GM21381 (cell line): ENCODE measurements around the gene TMEM255A.
A peak's percentile ranks its signal among the peaks of the same experiment; 100 is the strongest.
"Not testable (repeated sequence)": the region's sequence is repeated elsewhere in the genome, so short reads cannot be mapped to it uniquely, and the experiment has no call there.

Experiments used
- ATAC-seq: cut with Tn5 transposase; IDR thresholded peaks from one replicate; pipeline ENCODE4 v1.9.1; 2021; ENCODE audit warnings: mild to moderate bottlenecking, moderate library complexity; ENCODE audit not compliant: unreplicated experiment

The TMEM255A gene

DNA sequence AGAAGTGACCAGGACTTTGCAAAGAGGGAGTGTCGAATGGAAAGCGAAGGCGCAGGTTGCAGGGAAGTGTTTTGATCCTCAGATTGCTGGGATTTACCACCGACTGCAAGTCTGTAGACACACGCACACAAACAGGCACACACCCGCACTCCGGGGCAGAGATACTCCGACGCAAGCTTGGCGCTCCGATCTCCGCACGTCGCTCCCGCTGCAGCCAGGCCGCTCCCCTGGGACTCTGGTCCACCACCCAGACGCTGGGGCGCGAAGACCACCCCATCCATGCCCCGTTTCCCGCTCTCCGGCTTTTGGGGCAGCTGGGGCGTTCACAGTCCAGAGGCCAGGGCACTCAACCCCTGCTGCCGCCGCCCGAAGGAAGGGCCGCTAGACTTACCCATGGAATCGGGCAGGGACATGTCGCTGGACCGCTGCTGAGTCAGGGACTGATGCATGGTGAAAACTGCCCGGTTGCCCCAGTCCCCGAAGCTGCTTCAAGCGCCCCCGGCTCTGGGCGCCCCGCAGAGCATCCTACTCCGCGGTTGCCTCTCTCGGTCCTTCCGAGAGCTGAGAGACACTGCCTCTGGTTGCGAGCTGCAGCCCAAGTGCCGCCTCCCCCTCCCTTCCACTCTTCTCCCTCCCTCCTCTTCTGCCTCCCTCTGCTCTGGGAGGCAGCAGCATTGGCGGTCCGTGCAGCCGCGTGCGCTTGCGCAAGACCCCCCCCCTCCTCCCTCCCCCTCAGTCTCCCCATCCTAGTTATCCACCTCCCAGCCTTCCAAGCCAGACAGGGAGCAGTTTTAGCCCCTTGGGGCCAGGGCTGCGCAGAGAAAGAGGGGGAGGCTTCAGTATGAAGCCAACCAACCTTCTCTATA is at the start of gene TMEM255A:
TMEM255A (minus strand) TSS at position 601 of the 866 bp plus-strand sequence; CDS start at position 449, 152 bp downstream.
- ATAC-seq = no peak

DNA sequence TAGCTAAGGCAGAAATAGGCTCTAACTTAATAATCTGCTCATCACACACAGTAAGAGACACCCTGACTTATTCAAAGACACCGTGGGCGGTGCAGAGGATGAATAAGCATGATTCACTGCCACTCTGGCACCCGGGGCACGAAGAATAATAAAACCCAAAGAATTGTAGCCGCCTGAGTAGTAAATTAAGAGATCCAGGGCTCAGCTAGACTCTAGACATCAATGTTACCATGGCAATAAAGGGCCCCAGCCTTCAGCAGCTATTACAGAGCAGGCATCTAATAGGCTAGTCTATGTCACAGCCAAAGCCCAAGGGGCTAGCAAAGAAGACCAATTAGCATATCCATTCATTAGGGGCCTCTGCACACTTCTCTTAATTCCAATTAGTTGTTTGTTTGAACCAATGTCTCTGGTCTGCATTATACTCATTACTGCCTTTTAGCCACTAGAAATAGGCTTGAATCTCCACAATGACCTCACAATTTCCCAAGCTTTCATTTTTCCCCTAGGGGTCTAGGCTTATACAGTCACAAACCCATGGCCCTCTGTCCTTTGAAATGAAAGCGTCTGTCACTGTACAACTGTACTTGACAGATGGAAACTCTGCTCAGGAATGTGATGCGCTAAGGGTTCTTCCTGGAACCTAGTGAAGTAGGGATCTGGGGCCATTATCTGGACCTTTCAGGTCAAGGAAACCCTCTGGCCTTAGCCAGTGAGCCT is 47.6 kb upstream of the TMEM255A start:
- ATAC-seq = no peak

DNA sequence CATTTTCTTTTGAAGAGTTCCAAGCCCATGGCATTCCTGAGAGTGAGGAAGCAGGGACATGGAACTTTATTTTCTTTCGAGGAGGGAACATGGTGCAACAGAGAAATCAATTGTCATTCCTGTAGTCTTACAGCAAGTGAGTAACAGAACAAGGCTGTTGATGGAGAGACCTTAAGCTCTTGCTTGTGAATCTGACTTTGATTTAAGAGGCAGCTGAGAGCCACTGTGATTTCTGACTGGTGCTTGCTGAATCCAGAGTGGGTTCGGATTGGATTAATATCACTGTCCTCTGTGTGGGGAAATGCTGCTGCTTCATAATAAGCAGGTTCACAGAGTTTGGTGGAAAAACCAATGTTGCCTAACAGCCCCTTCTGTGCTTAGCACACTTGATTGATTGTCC is 45.9 kb upstream of the TMEM255A start:
- no peak for ATAC-seq

DNA sequence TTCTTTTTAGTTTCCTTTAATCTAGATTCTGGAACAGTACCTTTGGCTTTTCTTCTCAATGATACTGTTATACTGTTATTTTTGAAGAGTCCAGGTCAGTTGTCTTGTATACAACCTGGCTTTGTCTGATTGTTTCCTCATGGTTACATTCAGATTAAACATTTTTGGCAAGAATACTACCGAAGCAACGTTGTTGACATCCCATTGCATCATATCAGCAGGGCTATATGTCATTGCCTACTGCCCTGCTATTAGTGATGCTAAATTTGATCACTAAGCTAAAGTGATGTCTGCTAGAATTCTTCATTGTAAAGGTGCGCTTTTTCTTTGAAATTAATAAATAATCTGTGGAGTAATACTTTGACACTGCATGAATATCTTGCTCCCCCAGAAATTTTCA is 44.8 kb upstream of the TMEM255A start:
- ATAC-seq = no peak

GRCh38 chrX:120350450-120351138 is 39.3 kb upstream of the TMEM255A start:
- no peak for ATAC-seq

GRCh38 chrX:120344566-120344965 is 33.3 kb upstream of the TMEM255A start:
- not testable (repeated sequence) for ATAC-seq

DNA sequence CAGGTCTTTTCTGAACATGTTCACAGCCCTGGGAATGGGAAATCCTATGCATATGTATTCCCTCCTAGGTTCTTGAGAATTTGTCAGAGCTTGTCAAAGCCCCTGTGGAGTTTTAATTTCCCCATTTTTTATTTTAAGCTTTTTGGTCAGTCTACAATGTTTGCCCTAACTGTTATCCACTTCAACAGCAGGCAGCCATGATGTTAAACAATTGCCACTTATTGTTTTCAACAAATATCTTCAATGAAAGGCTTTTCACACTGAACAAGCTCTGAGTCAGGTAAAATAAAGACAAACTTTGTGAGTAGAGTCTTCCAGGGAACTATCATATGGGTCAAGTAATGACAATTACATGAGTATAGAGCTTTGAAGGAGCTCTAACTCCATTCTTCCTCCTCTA is 25.6 kb upstream of the TMEM255A start:
- ATAC-seq = no peak

- no peak for ATAC-seq
Measured at GRCh38 chrX:120335289-120335688, 24.0 kb upstream of the TMEM255A start.

GRCh38 chrX:120334603-120335002 is 23.3 kb upstream of the TMEM255A start:
- ATAC-seq = no peak

GRCh38 chrX:120334151-120334550 is 22.9 kb upstream of the TMEM255A start:
- no peak for ATAC-seq

DNA sequence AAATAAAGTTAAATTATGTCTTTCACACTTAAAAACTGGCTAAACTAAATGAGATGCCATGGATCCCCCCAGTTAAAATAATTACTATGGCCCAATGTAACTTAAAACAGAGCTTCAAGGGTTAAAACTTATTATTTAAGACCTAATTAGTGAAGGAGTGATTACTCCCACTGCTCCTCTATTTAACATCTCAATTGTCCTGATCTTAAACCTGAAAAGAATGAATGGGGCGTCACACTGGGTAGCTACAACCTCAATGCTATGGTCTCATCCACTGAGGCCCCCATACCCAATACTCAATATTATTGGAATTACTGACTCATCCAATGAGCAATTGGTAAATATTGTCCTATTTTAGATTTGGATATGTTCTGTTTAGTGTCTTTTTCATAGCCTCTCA is 21.1 kb upstream of the TMEM255A start:
- no peak for ATAC-seq

- ATAC-seq = no peak
Measured at GRCh38 chrX:120331116-120331515, 19.9 kb upstream of the TMEM255A start.

DNA sequence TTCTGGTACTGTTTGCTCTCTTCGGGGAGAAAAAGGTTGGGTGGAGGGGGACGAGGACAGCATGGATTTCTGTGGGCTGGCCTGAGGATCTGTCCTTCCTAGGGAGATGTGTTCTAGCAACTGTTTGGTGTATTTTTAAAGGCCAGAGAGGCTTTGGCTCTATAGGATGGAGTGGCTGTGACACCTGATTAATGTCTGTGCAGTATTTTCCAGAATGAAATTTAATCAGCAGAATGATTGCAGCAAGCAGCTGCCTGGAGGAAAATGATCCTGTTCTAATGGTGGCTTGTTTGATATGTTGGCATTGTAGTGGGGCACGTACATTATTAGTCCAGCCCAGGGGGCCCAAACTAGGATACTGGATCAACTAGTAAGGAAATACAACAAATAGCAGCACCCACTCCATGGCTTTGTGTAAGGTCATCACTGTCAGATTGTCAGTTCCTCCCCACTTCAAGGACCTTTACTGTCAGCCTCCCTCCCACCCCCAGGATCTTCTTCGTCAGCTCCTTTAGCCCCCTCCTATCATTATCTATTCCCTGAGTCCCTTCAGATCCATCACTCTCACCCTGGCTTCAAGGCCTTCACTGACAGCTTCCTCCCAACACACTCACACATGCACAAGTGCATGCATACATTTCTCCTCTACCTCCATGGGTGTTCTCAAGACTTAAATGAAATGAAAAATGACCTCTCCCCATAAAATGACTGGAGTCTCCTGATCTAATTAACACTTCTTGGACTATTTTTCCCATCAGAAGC is 10.4 kb upstream of the TMEM255A start:
- no peak for ATAC-seq

- no peak for ATAC-seq
Measured at GRCh38 chrX:120318411-120318810, 7.2 kb upstream of the TMEM255A start.

DNA sequence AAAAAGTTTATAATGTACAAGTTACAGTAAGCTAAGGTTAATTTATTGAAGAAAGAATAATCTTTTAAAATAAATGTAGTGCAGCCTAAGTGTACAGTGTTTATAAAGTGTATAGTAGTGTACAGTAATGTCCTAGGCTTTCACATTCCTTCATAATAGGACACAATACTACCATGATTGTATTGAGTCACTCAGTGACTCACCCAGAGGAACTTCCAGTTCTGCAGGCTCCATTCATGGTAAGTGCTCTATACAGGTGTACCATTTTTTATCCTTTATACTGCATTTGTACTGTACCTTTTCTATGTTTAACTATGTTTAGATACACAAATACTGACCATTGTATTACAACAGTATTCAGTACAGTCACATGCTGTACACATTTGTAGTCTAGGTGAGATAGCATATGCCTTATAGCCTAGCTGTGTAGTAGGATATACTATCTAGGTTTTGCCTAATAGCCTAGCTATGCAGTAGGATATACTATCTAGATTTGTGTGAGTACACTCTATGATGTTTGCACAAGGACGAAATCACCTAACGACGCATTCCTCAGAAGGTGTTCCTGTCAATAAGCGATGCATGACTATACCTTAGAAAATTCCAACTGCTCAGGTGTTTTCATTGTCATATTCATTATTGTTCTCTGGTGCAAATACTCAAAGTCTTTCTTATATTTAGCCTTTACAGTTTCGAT is 5.5 kb upstream of the TMEM255A start:
- ATAC-seq = no peak

DNA sequence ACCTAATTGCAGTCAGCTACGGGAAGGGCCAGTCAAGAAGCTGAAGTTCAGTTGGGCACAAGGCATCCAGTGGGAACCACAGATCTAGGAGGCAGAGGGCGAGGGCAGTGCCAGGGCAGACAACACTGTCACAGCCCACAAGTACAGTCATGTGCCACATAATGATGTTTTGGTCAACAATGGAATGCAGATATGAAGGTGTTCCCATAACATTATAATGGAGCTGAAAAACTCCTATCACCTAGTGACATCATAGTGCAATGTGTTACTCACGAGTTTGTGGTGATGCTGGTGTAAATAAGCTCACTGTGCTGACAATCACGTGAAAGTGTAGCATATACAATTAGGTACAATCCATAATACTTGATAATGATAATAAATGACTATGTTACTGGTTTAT is 4.5 kb upstream of the TMEM255A start:
- no peak for ATAC-seq

DNA sequence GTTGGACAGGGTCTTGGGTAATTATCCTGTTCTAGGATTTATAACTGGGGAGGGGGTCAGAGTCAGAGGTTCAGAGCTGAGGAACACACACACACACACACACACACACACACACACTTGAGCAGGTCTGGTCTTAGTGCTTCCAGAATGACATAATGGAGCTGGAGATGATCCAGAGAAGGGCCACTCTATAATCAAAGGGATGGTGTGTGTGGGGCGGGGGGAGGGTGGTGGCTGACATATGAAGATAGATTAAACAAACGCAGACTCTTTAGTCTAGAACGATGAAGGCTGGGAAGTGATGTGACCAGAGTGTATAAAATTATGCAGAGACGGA is 434 bp upstream of the TMEM255A start:
- ATAC-seq = no peak

DNA sequence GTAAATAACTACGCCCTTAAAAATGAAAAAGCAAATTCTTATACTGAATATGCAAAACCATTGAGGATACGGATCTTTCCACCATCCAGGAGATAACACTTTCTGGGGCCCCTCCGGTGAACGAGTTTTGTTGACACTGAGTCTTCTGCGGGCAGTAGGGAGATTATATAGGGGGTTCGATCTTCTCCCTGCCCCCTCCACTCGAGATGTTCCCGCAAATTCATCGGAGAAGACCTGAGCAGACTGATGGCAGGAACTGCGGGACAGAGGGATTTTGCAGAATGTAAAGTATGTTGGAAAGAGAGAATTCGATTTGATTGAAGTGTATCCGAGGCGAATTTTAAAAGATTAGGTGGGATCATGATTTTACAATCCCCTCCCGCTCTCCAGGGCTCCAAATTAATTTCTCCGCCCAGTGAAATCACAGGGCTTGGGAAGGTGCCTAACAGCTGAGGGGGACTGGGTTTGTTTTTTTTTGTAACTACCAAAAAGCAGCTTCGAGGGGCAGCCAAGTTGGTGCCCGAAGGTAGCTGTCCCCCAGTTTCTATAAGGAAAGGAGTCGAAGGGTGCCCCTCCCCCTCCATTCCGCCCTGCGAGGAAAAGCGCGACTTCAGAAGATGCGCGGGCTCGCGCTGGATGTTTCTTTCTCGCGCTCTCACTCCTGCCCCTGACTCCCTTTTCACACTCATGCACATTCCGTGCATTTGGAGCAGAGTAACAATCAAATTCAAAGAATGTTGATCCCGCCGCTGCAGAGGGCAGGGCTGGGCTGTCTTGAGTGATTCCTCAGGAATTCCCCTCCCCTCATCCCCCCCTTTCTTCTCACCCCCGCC is 1.2 kb downstream of the TMEM255A start:
- ATAC-seq = peak; percentile 4
